ENCODE data around the gene ITSN1.
"Not testable (repeated sequence)": the region's sequence is repeated elsewhere in the genome, so short reads cannot be mapped to it uniquely, and the experiment has no call there.

The ITSN1 gene

GRCh38 chr21:33867868-33868267 is 225.6 kb downstream of the ITSN1 start:
- DNase-seq = not testable (repeated sequence)

DNA sequence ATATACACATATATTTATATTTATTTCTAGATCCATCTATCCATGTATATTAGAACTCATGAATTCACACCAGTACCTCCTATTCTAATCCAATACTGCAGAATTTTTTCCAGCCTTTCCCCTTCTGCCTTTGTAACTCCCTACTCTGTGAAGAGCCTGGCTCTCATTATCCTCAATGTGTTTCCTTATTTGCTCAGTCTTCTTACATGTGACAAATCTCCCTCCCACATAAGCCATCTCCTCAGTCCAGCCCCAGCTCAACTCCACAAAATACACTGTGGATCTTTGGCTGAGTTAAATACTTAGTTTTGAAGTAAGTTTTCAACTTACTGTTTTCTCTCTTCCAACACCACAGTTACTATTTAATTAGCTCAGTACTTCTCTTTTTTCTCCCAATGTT is 227.6 kb downstream of the ITSN1 start:
- DNase-seq = no peak

DNA sequence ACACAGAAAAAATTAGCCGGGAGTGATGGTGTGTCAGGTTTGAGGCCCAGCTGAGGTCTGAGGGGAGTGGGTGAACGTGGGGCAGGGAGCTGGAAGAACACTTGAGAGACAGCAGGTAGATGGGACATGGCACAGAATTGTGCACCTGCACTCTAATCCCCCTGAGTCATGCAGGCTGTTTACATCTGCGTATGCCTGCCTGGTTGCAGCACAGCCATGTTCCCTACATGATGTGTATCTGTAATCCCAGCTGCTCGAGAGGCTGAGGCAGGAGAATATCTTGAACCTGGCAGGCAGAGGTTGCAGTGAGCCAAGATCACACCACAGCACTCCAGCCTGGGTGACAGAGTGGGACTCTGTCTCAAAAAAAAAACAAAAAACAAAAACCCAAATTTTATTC is 228.5 kb downstream of the ITSN1 start:
- no peak for DNase-seq

GRCh38 chr21:33871171-33871570 is 228.9 kb downstream of the ITSN1 start:
- no peak for DNase-seq

DNA sequence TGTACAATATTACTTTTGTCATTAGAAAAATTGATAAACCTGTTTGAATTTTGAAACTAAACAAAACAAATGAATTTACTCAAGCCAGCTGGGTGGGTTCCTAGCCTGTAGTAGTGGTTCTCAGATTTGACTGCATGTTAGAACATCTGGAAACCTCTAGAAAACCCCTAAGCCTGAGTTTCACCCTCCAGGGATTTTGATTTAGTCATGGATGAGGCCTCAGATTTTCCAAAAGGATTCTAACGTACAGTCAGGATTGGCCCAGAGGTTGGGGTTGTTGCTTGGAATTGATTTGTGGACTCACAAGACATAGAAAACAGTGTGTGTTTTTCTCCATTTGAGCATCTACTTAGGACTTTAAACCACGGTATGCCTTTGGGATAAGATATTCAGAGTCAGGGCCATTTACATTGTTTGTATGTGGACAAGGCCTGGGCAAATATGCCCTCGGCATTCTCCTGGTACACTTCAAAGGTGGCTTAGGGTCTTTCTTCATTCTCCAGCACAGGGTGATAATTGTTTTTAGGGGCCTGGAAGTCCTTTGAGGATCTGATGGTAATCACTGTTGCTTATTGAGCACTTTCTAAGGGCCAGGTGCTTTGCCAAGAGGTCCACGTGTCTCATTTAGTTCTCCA is 230.7 kb downstream of the ITSN1 start:
- no peak for DNase-seq

DNA sequence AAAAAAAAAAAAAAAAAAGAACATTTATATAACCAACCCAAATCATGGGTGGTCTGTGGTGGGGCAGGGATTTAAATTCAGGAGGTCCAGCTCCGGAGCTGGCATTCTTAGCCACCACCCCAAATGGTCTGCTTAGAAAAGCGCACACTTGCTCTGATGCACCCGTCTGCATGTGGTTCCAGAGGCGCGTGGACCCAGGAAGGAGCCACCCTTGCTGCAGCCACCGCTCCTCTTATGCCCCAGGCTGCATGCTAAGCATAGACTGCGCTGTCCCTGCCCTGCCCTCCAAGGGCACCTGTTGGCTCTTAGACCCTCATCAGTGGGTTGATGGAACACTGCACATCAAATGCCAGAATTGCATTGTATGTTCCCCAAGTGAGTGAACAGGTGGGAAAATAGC is 231.9 kb downstream of the ITSN1 start:
- no peak for DNase-seq

GRCh38 chr21:33875026-33875695 is 232.9 kb downstream of the ITSN1 start:
- DNase-seq = no peak

GRCh38 chr21:33878824-33879223 is 236.5 kb downstream of the ITSN1 start:
- DNase-seq = no peak

- DNase-seq = no peak
Measured at GRCh38 chr21:33880626-33881025, 238.3 kb downstream of the ITSN1 start.

DNA sequence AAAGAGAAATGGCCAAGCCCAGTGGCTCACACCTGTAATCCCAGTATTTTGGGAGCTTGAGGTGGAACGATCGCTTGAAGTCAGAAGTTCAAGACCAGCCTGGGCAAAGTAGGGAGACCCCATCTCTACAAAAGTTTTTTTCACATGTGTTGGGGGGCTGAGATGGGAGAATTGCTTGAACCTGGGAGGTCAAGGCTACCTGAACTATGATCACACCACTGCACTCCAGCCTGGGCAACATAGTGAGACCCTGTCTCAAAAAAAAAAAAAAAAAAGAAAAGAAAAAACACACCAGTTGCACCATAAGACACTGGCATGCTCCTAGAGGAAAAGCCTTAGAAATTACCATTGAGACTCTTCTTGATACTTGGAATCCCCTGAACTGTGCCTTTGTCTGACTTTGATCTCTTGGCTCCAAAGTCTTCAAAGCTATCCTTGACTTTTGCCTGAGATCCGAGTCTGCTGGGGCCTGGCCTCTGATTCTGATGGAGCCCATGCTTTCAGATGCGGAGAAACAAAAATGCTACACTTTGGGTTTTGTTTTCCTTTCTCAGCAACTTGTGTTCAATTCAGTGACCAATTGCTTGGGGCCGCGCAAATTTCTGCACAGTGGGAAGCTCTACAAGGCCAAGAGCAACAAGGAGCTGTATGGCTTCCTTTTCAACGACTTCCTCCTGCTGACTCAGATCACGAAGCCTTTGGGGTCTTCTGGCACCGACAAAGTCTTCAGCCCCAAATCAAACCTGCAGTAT is 239.6 kb downstream of the ITSN1 start:
- DNase-seq = no peak

DNA sequence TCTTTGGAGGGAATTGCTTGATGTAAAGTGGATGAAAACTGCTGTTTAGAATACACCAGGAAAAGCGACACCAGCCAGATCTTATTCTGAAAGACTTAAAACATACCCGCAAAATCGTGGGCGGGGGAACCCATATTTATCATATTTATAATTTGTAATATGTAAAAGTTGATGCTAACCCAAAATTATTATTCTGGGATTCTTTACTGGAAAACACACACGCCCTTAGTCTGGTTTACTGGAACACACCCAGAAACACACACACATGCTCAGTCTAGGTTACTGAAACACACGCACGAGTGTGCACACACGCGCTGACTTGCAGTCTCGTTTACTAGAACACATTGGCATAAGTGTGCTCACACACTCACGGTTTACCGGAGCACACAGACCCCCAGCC is 240.8 kb downstream of the ITSN1 start:
- no peak for DNase-seq

DNA sequence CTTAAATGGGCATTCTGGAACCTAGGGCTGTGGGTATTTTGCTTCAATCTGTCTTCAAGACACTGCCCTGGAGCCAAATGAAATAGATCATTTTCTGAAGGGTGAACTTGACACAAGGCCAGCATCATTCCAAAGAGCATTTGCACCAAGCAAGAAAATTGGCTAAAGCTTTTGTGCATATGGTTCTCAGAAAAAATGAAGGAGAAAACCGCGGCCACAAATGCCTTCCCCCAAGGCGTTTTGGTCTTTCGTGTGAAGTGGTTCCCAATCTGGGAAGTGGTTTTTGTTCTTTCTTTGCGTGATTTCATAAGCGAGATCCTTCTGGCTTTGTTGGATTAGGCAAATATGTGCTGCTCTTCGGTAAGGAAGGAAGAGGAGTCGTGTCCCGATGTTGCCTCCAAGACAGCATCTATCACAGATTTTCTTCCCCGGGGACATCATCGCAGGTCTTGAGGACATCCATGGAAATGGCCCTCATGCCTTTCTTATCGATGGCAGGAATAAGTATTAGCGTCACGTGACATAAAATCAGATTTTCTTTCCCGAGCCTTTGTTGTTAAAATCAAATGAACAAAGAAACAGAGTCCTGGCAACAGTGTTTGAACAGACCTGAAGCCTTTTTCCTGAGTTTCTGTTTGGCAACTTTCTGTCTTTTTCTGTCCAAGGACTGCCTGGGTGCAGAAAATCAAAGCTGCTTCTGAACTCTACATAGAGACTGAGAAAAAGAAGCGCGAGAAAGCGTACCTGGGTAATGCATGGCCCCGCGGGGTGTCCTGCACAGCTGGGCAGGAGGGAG is 242.3 kb downstream of the ITSN1 start:
- DNase-seq = no peak

GRCh38 chr21:33885172-33885514 is 242.8 kb downstream of the ITSN1 start:
- DNase-seq = no peak

DNA sequence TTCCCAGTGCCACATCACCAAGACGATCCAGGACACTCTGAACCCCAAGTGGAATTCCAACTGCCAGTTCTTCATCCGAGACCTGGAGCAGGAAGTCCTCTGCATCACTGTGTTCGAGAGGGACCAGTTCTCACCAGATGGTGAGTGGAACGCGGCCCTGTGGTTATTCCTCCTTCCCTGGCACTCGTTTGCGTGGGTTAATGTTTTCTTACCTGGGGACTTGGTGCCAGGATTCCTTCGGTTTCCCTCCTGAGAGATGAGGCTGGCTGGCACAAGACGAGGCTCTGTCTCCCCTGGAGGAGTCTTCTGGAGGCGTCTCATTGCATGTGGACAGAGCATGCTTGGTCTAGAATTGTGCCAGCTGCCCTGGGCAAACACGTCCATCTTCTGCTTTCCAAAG is 244.0 kb downstream of the ITSN1 start:
- DNase-seq = no peak

DNA sequence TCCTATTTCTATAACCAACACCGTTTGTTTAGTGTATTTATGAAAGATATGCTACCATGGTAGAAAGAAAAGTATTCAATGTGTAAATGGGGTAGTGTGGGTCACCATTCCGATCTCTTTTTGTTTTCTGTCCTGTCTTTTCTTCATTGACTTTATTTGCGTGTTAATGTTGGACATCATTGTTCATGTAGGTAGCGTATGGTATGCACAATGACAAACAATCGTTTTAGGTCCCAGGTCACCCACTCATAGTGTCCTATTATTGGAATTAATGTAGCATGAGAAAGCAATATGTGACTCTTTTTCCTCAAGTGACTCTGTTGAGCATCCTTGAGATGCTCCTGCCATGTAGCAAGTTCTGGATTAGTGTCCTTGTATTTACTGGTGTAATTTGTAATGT is 247.9 kb downstream of the ITSN1 start:
- DNase-seq = no peak

DNA sequence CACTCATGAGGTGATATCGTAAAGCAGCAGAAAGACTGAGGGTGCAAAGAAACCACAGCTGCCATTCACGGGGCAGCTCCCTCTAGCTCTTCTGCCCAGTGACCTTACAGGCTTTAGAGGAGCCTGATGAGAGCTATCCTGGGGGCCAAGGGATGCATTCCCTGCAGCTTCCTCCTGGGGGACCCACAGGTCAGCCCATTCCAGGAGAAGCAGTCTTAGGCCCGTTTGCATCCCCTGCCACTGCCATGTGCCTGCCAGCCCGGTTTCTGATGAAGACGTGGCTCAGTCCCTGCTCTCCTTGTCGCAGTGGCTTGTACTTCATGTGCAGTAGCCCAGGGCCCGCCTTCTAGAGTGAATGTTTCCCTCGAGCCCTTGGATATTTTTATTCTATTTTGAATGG is 250.6 kb downstream of the ITSN1 start:
- DNase-seq = no peak

DNA sequence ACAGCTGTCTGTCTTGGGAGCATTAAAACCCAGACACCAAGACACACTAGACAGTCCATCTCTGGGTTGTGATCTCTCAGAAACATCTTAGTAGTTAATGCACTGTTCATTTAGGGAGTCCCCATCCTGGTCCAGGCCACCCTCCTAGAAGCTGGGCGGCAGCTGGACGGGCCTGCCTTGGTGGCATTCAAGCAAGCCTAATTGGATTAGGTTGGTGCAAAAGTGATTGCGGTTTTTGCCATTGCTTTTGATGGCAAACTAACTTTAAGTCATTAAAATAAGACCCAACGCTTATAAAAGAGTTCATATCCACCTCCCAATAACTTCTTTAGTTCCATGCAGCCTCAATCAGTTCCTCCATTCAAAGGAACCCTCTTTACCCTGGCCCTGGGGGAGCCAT is 251.6 kb downstream of the ITSN1 start:
- no peak for DNase-seq

DNA sequence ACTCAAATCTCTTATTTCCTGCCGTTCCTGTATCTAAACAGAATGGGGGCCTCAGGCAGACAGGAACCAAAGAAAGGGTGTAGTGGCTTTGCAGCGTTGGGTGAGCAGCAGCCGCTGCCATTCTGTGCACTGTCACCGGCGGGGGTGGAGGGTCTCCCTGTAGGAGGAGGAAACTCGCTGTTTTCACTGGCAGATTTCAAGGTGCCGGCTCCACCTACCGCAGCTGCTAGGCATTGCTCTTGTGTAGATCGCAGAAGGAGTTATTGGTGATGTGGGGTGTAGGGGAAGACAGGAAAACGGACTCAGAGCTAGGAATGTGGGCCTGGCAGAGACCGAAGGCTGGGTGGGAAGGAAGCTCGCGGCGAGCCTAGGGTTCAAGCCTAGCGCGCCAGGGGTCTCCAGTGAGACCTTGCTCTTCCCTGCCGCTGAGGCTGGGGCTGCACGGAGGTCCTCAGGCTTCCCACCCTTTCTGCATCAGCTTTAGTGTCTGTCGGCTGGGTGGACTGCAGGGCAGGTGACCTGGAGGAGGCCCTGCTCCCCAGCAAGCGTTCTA is 252.5 kb downstream of the ITSN1 start:
- peak; percentile 81 for DNase-seq

GRCh38 chr21:33895356-33895755 is 253.1 kb downstream of the ITSN1 start:
- DNase-seq = no peak

- DNase-seq = no peak
Measured at GRCh38 chr21:33896691-33897090, 254.4 kb downstream of the ITSN1 start.

DNA sequence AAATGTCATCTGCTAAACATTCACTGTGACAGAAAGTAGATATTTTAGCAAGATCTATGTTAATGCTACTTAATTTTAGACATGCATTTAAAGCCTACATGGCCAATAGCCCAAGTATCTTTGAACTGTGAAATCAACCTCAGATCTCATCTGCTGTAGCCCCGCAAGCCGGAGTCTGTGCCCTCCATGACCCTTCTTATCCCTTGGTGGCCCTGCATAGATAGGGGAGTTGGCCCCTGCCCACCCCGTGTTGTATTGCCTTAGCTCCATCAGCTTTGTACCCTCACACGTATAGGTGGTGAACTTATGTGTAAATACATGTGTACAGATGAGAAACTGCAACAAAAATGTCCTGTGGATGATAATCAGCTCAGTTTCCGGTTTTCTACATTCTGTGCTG is 254.8 kb downstream of the ITSN1 start:
- DNase-seq = no peak

GRCh38 chr21:33897739-33898138 is 255.4 kb downstream of the ITSN1 start:
- no peak for DNase-seq

DNA sequence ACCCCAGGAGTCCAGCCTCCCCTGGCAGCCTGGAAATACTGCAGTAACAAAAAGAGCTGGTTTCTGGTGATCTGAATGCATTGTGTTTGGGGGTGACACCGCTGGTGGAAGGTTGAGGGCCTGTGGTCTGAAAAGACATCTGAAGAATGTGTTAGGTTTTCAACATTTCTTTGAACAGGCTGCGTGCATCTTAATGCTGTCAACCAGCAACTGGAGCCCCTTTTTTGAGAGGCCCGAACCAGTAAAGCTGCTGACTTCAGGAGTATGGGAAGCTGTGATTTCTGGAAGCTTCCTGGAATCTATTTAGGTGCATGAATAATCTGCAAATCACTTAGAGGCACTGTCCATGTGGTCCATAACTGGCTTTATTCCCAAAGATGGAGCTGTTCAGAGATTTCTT is 256.3 kb downstream of the ITSN1 start:
- no peak for DNase-seq

Measured in stimulated activated CD8-positive, alpha-beta memory T cell treated with anti-CD3 and anti-CD28 coated beads, Interleukin-4, amount 100 ng/mL, for 48 hours (primary cell).